HepG2 (cell line): ENCODE results near the gene DHX8. TPM values are rescaled to one million over a fixed set of nuclear protein-coding genes. Genes with fewer than 3 reads are reported as not detected.
A peak's percentile ranks its signal among the peaks of the same experiment; 100 is the strongest.

ENCODE experiments used
- ATF5 ChIP-seq: sonication (generic); formaldehyde crosslinking; IDR thresholded peaks from 2 replicates; pipeline ENCODE4 v1.4.0; 2020; ENCODE audit warnings: mild to moderate bottlenecking, low read depth, missing genetic modification reagents
- EEA1 ChIP-seq: sonication (generic); formaldehyde crosslinking; IDR thresholded peaks from 2 replicates; pipeline ENCODE4 v1.5.1; 2020; ENCODE audit warnings: mild to moderate bottlenecking, missing genetic modification reagents, borderline replicate concordance
- FIP1L1 ChIP-seq: fragments of 200-400 bp; formaldehyde crosslinking; IDR thresholded peaks from 2 replicates; pipeline ENCODE4 v1.6.1; 2018; ENCODE audit warnings: low read depth, mild to moderate bottlenecking, low read length, moderate library complexity, borderline replicate concordance; ENCODE audit not compliant: insufficient read depth
- GATAD1 ChIP-seq: IDR thresholded peaks from 2 replicates; pipeline ENCODE4 v1.6.1; 2016; ENCODE audit warnings: missing genetic modification reagents, missing compliant biosample characterization
- GFI1 ChIP-seq: sonication (generic); formaldehyde crosslinking; IDR thresholded peaks from 2 replicates; pipeline ENCODE4 v1.5.0; 2020; ENCODE audit warnings: missing genetic modification reagents, mild to moderate bottlenecking, borderline replicate concordance
- HOXA9 ChIP-seq: sonication (generic); formaldehyde crosslinking; IDR thresholded peaks from 2 replicates; pipeline ENCODE4 v1.8.1; 2022; ENCODE audit warnings: missing genetic modification reagents, mild to moderate bottlenecking, moderate library complexity, borderline replicate concordance
- ISL2 ChIP-seq: sonication (generic); formaldehyde crosslinking; IDR thresholded peaks from 2 replicates; pipeline ENCODE4 v1.5.0; 2020; ENCODE audit warnings: missing genetic modification reagents
- KDM2A ChIP-seq: sonication (generic); formaldehyde crosslinking; IDR thresholded peaks from 2 replicates; pipeline ENCODE4 v1.4.0; 2020; ENCODE audit warnings: low read depth, missing genetic modification reagents, borderline replicate concordance
- KDM5B ChIP-seq: sonication (generic); formaldehyde crosslinking; IDR thresholded peaks from 2 replicates; pipeline ENCODE4 v1.4.0; 2020; ENCODE audit warnings: missing genetic modification reagents, mild to moderate bottlenecking, borderline replicate concordance
- KLF16 ChIP-seq, 2 experiments: sonication (generic) in 1 of 2; formaldehyde crosslinking in 1 of 2; IDR thresholded peaks; 2 replicates each; pipeline versions ENCODE4 v1.6.1 to v1.8.0; 2016 to 2023; ENCODE audit warnings: missing genetic modification reagents in 2 of 2, missing compliant biosample characterization in 1 of 2
- MIER3 ChIP-seq: IDR thresholded peaks from 2 replicates; pipeline ENCODE4 v1.6.1; 2016; ENCODE audit warnings: missing compliant biosample characterization, borderline replicate concordance
- NCOA1 ChIP-seq: sonication (generic); formaldehyde crosslinking; IDR thresholded peaks from 2 replicates; pipeline ENCODE4 v1.9.0; 2021; ENCODE audit warnings: missing genetic modification reagents
- REL ChIP-seq: sonication (generic); formaldehyde crosslinking; conservative IDR thresholded peaks from 2 replicates; pipeline ENCODE4 v1.8.0; 2022; ENCODE audit warnings: mild to moderate bottlenecking, missing genetic modification reagents, moderate library complexity
- TCF7L2 ChIP-seq: IDR thresholded peaks from 2 replicates; pipeline ENCODE4 v1.6.1; 2011; ENCODE audit warnings: mild to moderate bottlenecking, low read depth, low read length, moderate library complexity
- ZFP37 ChIP-seq: sonication (generic); formaldehyde crosslinking; IDR thresholded peaks from 2 replicates; pipeline ENCODE4 v1.4.0; 2020; ENCODE audit warnings: missing genetic modification reagents, borderline replicate concordance
- ZFY ChIP-seq: sonication (generic); formaldehyde crosslinking; IDR thresholded peaks from 2 replicates; pipeline ENCODE4 v1.4.0; 2020; ENCODE audit warnings: missing genetic modification reagents
- ZNF143 ChIP-seq: sonication (generic); formaldehyde crosslinking; IDR thresholded peaks from 2 replicates; pipeline ENCODE4 v1.4.0; 2020; ENCODE audit warnings: missing genetic modification reagents
- ZNF33B ChIP-seq: sonication (generic); formaldehyde crosslinking; IDR thresholded peaks from 2 replicates; pipeline ENCODE4 v1.5.1; 2020; ENCODE audit warnings: mild to moderate bottlenecking, missing genetic modification reagents
- ZNF589 ChIP-seq: sonication (generic); formaldehyde crosslinking; conservative IDR thresholded peaks from 2 replicates; pipeline ENCODE4 v1.8.0; 2022; ENCODE audit warnings: mild to moderate bottlenecking, moderate library complexity, missing genetic modification reagents
- ZNF607 ChIP-seq: sonication (generic); formaldehyde crosslinking; IDR thresholded peaks from 2 replicates; pipeline ENCODE4 v1.5.1; 2020; ENCODE audit warnings: missing genetic modification reagents, mild to moderate bottlenecking, borderline replicate concordance
- ZNF746 ChIP-seq: sonication (generic); formaldehyde crosslinking; IDR thresholded peaks from 2 replicates; pipeline ENCODE4 v1.8.0; 2022; ENCODE audit warnings: mild to moderate bottlenecking, missing genetic modification reagents
- ZNF776 ChIP-seq: sonication (generic); formaldehyde crosslinking; IDR thresholded peaks from 2 replicates; pipeline ENCODE4 v1.4.0; 2020; ENCODE audit warnings: mild to moderate bottlenecking, missing genetic modification reagents
- polyA plus RNA-seq, 8 experiments: library from polyadenylated mRNA; depleted of rRNA in 3 of 8; stranded (reverse) in 7 of 8; unstranded in 1 of 8; fragments of >200 nt; fragmentation: Illumina TruSeq in 4 of 8; extraction: Trizol in 4 of 8; gene quantifications; 2 replicates each; pipeline versions ENCODE4 v1.2.1 to v1.2.3, GENCODE V29; 2011 to 2016; ENCODE audit warnings: low read depth in 4 of 8, missing spikeins in 1 of 8, mixed read lengths in 1 of 8; ENCODE audit not compliant: insufficient read depth in 1 of 8
- total RNA-seq, 5 experiments: library from RNA; depleted of rRNA; stranded (reverse); fragments of >200 nt; fragmentation: Illumina TruSeq; extraction: Trizol; gene quantifications; 2 replicates each; pipeline ENCODE4 v1.2.3, GENCODE V29; 2016; ENCODE audit warnings: low read depth in 1 of 5
- TF ChIP-seq, protein P1 (sequence below): sonication (generic); formaldehyde crosslinking; IDR thresholded peaks from 2 replicates; pipeline ENCODE4 v1.9.0; 2021; ENCODE audit warnings: missing genetic modification reagents, mild to moderate bottlenecking, borderline replicate concordance

The DHX8 gene
- total and polyA plus RNA-seq, 2 of the 13 experiments (the other 11 are each of a cell fraction or from before 2014, with no cell fraction given) = 24.8 to 48.9 TPM

- no peak for TF ChIP-seq HOXA9 (CRISPR knock-in tag)
- TF ChIP-seq ZNF143 = peak; percentile 67; the same call in 1 of the 2 replicates
- peak; percentile 97 for TF ChIP-seq GATAD1 (CRISPR knock-in tag)
- peak; percentile 78 for TF ChIP-seq ZNF746 (CRISPR knock-in tag)
- TF ChIP-seq TCF7L2 = no peak
- peak; percentile 84 for TF ChIP-seq ZFY (CRISPR knock-in tag)
- TF ChIP-seq MIER3 (CRISPR knock-in tag) = peak; percentile 100
- TF ChIP-seq NCOA1 = peak; percentile 93
- peak; percentile 90; the same call in 1 of the 2 replicates for TF ChIP-seq KDM5B (CRISPR knock-in tag)
- no peak; the same call in 1 of the 2 replicates for TF ChIP-seq EEA1 (CRISPR knock-in tag)
- TF ChIP-seq GFI1 (CRISPR knock-in tag) = peak; percentile 90
- TF ChIP-seq KDM2A = peak; percentile 97
- no peak for TF ChIP-seq REL (CRISPR knock-in tag)
- TF ChIP-seq KLF16 (CRISPR knock-in tag; IDR thresholded peaks at IDR 0.05) = peak in 1 of 2 experiments; percentile 100; a peak in 2 of 4 replicates
- TF ChIP-seq ZNF589 (CRISPR knock-in tag) = no peak
- TF ChIP-seq, protein P1, sequence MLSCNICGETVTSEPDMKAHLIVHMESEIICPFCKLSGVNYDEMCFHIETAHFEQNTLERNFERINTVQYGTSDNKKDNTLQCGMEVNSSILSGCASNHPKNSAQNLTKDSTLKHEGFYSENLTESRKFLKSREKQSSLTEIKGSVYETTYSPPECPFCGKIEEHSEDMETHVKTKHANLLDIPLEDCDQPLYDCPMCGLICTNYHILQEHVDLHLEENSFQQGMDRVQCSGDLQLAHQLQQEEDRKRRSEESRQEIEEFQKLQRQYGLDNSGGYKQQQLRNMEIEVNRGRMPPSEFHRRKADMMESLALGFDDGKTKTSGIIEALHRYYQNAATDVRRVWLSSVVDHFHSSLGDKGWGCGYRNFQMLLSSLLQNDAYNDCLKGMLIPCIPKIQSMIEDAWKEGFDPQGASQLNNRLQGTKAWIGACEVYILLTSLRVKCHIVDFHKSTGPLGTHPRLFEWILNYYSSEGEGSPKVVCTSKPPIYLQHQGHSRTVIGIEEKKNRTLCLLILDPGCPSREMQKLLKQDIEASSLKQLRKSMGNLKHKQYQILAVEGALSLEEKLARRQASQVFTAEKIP (CRISPR knock-in tag) = no peak
- TF ChIP-seq ATF5 (CRISPR knock-in tag) = peak; percentile 18; the same call in 1 of the 2 replicates
- TF ChIP-seq ISL2 (CRISPR knock-in tag) = peak; percentile 95
- no peak; the same call in none of the 2 replicates for TF ChIP-seq ZNF776
- TF ChIP-seq FIP1L1 = no peak
- 0 out of 2 replicates have a peak, but pooled peaks have one; percentile 47 for TF ChIP-seq ZNF33B (CRISPR knock-in tag)
- peak; percentile 94 for TF ChIP-seq ZNF607 (CRISPR knock-in tag)
- TF ChIP-seq ZFP37 (CRISPR knock-in tag) = peak; percentile 87; the same call in 1 of the 2 replicates
Observed at GRCh38 chr17:43483674-43484551, at the start of gene DHX8 (continued).
